ENCODE results near the gene PDLIM3. TPM values are rescaled to one million over a fixed set of nuclear protein-coding genes. Genes with fewer than 3 reads are reported as not detected.

PDLIM3 gene
- total and polyA plus RNA-seq, 9 of the 15 experiments (the other 6 are each of a cell fraction or from before 2014, with no cell fraction given): 0.06 TPM; not detected in 8

DNA sequence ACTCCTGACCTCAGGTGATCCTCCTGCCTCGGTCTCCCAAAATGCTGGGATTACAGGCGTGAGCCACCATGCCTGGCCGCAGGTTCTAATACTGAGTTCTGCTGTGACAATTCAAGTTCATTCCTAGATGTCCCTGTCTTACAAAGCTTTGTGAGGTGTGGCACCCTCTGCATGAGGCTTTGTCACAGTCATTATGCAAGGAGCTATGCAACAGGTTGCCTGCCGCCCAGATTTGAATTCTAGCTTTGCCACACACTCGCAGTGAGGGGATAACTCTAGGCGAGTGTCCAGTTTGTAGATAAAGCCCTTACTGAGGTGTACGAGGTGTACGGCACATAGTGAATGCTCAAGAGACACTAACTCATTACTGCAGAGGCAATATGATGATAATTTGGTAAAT is 67.3 kb downstream of the PDLIM3 start (continued):
- TF ChIP-seq, protein P1, sequence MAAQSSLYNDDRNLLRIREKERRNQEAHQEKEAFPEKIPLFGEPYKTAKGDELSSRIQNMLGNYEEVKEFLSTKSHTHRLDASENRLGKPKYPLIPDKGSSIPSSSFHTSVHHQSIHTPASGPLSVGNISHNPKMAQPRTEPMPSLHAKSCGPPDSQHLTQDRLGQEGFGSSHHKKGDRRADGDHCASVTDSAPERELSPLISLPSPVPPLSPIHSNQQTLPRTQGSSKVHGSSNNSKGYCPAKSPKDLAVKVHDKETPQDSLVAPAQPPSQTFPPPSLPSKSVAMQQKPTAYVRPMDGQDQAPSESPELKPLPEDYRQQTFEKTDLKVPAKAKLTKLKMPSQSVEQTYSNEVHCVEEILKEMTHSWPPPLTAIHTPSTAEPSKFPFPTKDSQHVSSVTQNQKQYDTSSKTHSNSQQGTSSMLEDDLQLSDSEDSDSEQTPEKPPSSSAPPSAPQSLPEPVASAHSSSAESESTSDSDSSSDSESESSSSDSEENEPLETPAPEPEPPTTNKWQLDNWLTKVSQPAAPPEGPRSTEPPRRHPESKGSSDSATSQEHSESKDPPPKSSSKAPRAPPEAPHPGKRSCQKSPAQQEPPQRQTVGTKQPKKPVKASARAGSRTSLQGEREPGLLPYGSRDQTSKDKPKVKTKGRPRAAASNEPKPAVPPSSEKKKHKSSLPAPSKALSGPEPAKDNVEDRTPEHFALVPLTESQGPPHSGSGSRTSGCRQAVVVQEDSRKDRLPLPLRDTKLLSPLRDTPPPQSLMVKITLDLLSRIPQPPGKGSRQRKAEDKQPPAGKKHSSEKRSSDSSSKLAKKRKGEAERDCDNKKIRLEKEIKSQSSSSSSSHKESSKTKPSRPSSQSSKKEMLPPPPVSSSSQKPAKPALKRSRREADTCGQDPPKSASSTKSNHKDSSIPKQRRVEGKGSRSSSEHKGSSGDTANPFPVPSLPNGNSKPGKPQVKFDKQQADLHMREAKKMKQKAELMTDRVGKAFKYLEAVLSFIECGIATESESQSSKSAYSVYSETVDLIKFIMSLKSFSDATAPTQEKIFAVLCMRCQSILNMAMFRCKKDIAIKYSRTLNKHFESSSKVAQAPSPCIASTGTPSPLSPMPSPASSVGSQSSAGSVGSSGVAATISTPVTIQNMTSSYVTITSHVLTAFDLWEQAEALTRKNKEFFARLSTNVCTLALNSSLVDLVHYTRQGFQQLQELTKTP (IDR thresholded peaks at IDR 0.05; ENCODE audit: low read depth in 1 of 2, partially characterized antibody in 2 of 2): no peak
- TF ChIP-seq, protein P2, sequence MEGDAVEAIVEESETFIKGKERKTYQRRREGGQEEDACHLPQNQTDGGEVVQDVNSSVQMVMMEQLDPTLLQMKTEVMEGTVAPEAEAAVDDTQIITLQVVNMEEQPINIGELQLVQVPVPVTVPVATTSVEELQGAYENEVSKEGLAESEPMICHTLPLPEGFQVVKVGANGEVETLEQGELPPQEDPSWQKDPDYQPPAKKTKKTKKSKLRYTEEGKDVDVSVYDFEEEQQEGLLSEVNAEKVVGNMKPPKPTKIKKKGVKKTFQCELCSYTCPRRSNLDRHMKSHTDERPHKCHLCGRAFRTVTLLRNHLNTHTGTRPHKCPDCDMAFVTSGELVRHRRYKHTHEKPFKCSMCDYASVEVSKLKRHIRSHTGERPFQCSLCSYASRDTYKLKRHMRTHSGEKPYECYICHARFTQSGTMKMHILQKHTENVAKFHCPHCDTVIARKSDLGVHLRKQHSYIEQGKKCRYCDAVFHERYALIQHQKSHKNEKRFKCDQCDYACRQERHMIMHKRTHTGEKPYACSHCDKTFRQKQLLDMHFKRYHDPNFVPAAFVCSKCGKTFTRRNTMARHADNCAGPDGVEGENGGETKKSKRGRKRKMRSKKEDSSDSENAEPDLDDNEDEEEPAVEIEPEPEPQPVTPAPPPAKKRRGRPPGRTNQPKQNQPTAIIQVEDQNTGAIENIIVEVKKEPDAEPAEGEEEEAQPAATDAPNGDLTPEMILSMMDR (IDR thresholded peaks at IDR 0.05 in 2 of 3, conservative IDR thresholded peaks at IDR 0.05 in 1 of 3; ENCODE audit: insufficient read depth in 2 of 3, low read depth in 1 of 3, low read length in 3 of 3): no peak

DNA sequence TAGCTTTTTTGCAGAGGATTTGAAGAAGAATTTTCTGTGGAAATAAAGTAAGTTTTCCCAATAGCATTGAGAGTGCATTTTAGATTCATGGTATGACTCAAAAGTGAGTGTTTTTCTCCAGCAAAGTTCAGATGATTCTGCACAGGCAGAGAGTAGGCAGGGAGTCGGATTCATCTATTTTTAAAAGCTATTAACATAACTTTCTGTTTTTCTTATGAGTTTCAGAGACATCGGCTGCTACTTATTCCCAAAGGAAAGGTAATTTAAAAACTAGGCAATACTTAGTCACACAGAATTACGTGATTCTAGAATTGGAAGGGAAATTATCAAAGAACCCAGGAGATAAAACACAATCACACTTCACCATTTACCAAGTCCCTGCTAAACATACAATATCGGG is 68.2 kb downstream of the PDLIM3 start:
- Histone ChIP-seq H3K27me3 (ENCODE audit: control insufficient read depth in 2 of 2, insufficient read depth in 2 of 2, low read length in 2 of 2) (peaks cover 44 to 53% of the 10 kb centered on the region in 2 experiments), H3K9me1 (ENCODE audit: control insufficient read depth, insufficient read depth, low read length) (no peaks in the 10 kb centered on the region), H3K4me1 (replicated peaks in 1 of 2; ENCODE audit: control insufficient read depth in 2 of 2, insufficient read depth in 2 of 2, low read length in 2 of 2) (peaks cover 8 to 12% of the 10 kb centered on the region in 2 experiments), H4K20me1 (replicated peaks; ENCODE audit: control insufficient read depth, insufficient read depth, low read length) (no peaks in the 10 kb centered on the region), H3K27ac (ENCODE audit: extremely low read depth, low read depth, low read length) (no peak overlapping the region), H3K9ac (ENCODE audit: insufficient read depth in 1 of 2, low read depth in 2 of 2, low read length in 2 of 2) (no peak overlapping the region), H3K4me2 (ENCODE audit: insufficient read depth, low read length) (no peak overlapping the region), H3K36me3 (ENCODE audit: control insufficient read depth, insufficient read depth, low read length) (no peaks in the 10 kb centered on the region), H3K4me3 (no peak overlapping the region), H3K79me2 (ENCODE audit: control insufficient read depth, insufficient read depth, low read length) (no peaks in the 10 kb centered on the region), H2AFZ (ENCODE audit: low read depth, low read length) (no peak overlapping the region), H3K9me3 (replicated peaks; ENCODE audit: control insufficient read depth, insufficient read depth, low read depth, low read length) (peaks cover 2% of the 10 kb centered on the region; the same call in 1 of the 2 replicates)
- in situ Hi-C loops (cut with MboI): no loop called here
- DNase-seq (ENCODE audit: extremely low read depth in 1 of 4, low spot score in 3 of 4): no peak
- no peak for FAIRE-seq
- BruUV-seq (replicated peaks): no TSS peak
- ChIA-PET POLR2A (interaction anchor here (0.8 kb wide), 1 partner anchor 13 kb away, joined by 3 read pairs; no protein-coding TSS in a partner anchor), CTCF (ENCODE audit: low intra/inter-chr PET ratio) (no interaction called here)
- intact Hi-C loops (cut with micrococcal nuclease): no loop called here
- WGBS (ENCODE audit: insufficient coverage, low coverage, missing lambda C conversion rate): 0% methylated on average over 4 of the region's 4 CpGs
- TF ChIP-seq RFX5 (IDR thresholded peaks at IDR 0.05; ENCODE audit: low read depth, low read length) (no peak), HIVEP1 (CRISPR knock-in tag; IDR thresholded peaks at IDR 0.05) (no peak)
- no peak for ATAC-seq

Measured in K562 (cell line).